ENCODE measurements around the gene ITGA11. TPM values are rescaled to one million over a fixed set of nuclear protein-coding genes. Genes with fewer than 3 reads are reported as not detected.

Gene ITGA11
- total RNA-seq, 1 donor from 2014 or later: 32.6 TPM

DNA sequence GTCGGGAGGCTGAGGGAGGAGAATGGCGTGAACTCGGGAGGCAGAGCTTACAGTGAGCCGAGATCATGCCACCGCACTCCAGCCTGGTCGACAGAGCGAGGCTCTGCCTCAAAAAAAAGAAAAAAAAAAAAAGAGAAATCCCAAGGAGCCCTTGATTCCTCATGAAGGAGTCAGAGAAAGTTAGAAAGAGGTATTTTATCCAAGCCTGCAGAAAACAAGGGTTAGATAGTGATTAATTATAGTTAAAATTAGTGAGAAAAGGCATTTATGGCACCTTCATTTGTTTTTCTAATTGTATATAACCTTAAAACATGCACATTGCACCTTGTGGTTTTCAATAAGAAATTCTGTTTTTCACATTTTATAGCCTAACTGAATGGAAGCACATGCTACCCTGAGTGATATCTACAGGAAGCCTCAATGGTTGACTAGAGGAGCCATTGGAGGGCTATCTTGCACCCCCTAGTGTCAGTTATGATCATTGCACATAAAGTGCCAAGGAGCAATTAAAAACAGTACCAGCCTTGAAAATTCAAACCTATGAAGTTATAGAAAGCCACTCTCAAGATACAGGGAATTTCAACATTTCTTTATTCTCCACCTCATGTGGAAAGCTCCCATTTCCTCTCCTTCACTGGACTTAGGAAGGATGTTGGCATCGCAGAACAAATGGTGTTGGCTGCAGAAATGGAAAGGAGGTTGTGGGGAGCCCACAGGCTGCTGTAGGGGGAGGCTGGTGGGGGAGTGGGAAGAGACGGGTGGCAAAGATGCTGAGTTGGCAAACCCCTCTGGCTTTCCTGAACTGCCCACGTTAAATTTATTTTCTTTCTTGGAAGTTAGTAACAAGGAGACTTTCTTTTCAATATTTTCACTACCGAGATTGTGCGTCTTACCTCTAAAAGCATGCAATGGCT, 48.5 kb downstream of the ITGA11 start:
- ATAC-seq (peak; percentile 69), DNase-seq (ENCODE audit: missing footprints) (no peak)
- intact Hi-C loops (cut with DNase I): loop anchor here (1.0 to 2.0 kb wide), 2 partner anchors 77 to 131 kb away; no protein-coding TSS in a partner anchor

DNA sequence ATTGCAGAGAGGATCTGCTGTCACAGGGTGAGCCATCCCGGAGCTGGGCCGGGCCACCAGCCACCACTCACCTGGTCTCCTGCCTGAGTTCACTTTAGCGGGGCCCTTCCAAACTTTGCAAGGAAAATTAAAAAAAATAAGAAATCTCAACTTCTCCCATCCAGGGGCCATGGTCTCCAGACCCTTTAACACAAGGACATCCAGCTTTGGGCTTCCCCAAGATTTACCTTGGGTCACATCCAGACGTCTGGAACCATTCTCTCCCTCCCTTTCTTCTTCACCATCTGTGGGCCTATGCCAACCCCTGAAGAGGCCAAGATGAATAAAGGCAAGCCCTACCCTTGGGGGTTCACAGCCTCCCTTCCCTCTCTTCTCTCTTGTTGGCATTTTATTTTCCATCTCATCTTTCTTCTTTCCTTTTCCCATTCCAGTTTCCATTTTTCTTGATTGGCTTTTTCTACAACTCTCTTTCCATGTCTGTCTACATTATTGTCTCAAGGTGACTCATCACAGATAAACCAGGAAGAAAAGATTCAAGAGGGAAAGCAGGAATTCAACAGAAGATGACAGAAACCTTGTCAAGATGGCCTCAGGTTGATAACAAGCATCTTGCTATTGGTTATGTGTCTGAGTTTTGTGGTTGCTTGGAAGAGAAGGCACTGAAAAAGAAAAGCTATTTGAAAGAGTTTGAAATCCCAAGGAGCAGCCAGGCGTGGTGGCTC, 49.5 kb downstream of the ITGA11 start:
- intact Hi-C loops (cut with DNase I): loop anchor here (1.0 to 2.0 kb wide), 2 partner anchors 76 to 130 kb away; no protein-coding TSS in a partner anchor
- ATAC-seq: no peak
- no peak for DNase-seq (ENCODE audit: missing footprints)

DNA sequence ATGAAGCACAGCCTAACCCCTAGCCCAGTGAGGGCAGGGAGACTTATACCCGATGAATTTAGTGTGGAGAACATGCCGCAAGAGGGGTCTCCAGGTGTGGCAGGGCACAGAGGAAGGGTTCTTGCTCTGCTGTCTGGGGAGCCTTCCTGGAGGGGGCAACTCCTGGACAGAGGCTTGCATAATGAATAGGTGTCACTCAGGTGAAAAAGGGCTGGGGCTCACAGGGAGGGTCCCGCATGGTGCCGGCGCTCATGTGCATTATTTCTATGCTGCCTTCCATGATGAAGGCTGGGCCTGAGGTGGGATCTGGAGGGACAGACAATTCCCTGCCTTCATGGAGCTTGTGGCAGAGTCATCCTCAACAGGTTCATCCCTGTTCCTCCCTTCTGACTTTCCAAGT, 51.5 kb downstream of the ITGA11 start:
- intact Hi-C loops (cut with DNase I): no loop called here
- DNase-seq (ENCODE audit: missing footprints) (no peak), ATAC-seq (no peak)

DNA sequence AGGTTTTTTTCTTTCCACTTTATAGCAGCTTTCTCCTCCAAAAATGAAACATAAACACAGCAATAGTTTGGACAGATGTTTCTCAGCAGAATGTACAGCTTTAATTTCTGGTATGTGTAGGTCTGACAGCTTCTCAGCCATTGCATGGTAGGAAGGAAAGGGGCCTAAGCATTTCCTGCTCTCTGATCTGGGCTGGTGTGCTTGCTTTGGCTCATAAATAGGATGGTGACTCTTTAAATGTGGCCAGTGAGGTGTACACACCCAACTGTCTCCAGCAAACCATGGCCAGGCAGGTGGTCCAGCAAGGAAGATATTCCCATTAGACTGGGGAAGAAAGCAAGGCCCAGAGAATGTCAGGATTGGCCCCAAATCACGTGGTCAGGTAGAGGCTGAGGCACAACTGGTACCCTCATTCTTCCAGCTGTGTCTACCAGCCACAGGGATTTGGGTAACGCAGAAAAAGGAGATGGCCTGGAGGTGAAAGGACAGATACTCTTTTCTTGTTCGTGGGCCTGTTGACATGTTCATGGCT, 52.1 kb downstream of the ITGA11 start:
- DNase-seq (ENCODE audit: missing footprints) (no peak), ATAC-seq (no peak)
- intact Hi-C loops (cut with DNase I): no loop called here

DNA sequence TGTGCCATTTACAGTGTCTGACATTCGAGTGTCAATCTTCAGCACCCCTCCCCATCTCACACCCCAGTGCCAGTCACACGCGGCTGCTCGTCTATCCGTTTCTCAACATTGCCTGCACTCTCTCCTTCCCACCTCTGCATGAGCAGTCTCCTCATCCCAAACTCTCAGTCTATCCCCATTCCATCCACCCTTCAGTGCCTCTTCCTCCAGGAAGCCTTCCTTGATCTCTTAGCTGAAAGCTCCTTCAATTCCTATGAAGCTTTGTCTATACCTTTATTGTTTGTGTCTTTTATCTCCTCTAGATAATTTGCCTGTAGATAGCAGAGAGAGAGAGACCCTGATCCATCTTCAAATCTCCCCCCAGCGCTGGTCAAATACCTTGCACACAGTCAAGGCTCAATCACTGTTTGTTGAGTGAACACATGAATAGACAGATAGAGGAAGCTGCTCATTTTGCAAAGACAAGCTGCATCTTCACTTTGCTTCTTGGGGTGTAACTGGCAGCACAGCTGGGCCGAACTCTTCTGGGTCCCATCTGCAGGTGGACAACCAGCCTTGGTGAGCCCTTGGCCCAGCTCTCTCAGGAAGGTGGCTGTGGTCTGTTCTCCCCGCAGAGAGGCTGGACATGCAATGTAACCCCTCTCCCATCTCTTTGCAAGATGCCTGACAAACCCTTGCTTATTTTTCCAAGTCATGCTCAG, 52.8 kb downstream of the ITGA11 start:
- intact Hi-C loops (cut with DNase I): no loop called here
- DNase-seq (ENCODE audit: missing footprints): no peak
- no peak for ATAC-seq

DNA sequence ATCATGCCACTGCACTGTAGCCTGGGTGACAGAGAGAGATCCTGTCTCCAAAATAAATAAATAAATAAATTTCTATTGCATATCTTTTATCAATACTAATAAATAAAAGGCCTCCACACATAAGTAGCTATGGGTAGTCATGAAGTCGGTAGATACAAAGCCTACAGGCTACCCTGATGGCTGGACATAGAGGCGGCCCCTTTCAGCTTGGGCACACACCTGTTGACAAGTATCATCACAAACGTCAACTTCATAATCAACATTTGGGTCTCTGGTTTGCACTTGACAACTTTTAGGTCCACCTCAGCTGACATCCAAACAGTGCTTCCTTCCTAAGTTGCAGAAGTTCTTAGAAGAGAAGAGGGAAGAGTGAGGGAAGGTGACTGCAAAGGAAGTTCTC, 53.4 kb downstream of the ITGA11 start:
- no peak for ATAC-seq
- DNase-seq (ENCODE audit: missing footprints): no peak
- intact Hi-C loops (cut with DNase I): no loop called here

DNA sequence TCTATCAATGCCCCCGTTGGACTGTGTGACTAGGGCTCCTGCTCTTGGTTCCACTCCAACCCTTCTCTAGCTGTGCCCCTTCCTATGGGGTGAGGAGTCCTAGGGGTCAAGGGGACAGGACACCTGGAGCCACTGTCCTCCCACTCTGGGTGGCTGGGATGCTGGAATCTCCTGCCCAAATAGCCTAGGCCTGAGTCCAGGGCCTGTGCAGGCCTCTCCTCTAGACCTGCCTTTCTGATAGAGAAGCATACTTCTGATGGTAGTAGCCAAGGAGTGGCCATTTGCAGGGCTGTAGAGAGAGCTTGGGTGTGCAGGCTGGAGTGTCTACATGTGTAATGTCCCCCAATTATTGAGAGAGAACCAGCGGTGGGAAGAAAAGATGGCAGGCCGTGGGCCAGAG, 54.2 kb downstream of the ITGA11 start:
- ATAC-seq (no peak), DNase-seq (ENCODE audit: missing footprints) (no peak)
- intact Hi-C loops (cut with DNase I): no loop called here

DNA sequence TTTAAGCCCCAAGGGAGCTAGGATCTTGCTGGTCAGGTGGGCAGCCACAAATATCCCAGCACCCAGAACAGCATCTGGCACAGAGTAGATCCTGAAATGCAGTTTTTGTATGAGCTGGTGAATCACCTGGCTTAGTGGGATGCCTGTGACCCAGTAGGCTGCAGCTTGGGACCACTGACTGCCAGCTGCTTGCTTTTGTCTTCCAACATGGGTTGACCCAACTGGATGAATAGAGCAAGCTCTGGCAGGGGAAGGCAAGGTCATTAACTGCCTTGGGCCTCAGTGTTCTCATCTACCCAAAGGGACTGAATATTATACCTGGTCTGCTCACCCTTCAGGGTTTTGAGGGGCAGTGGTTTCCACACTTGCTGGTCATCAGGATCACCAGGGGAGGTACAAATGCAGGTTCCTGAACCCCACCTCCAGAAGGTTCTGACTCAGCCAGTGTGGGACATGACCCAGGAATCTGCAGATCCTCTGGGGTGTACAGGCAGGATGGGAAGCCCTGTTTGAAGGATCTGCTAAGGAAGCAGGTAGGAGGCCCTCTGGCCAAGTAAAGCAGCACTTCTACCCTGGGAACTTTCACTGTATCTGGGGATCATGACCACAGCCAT, 55.4 kb downstream of the ITGA11 start:
- intact Hi-C loops (cut with DNase I): no loop called here
- no peak for ATAC-seq

DNA sequence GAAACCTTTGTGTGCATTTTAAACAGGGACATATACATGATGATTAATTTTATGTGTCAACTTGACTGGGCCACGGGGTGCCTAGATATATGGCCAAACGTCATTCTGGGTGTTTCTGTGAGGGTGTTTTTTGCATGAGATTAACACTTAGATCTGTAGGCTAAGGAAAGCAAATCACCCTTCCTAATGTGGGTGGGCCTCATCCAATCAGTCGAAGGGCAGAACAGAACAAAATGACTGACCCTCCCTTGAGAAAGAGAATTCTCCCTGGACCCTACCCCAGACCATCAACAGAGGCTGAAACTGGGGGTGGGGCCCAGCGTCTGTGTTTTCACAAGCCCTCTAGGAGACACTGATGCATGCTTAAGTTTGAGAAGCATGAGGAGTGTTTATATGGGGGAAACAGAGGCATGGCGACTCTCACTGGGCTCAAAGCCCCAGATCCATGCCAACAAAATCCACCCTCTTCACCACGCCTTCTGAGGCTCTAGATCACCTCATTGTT, 56.2 kb downstream of the ITGA11 start:
- DNase-seq (ENCODE audit: missing footprints) (no peak), ATAC-seq (no peak)
- intact Hi-C loops (cut with DNase I): no loop called here

More for the DNA sequence above, 55.4 kb downstream of the ITGA11 start:
- DNase-seq (ENCODE audit: missing footprints): no peak

DNA sequence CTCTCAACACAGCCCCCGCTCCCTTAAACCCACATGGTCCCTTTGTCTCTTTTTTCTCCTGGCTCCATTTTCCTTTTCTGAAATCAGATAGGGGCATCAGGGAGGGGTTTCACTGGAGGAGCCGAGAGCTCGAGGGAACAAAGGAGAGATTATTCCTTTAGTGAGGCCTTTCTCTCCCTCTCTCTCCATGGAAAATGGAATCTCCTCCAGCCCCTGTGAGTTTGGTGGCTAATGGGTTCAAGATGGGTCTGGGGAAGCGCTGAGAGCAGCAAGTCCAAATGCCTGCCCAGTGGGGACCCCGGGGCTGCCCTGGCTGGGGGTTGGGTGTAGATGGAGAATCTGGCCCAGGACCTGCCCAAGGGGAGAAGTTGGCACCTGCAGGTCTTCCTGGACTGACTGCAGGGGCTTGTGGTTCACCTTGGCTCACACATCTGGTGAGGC, 56.8 kb downstream of the ITGA11 start:
- intact Hi-C loops (cut with DNase I): no loop called here

DNA sequence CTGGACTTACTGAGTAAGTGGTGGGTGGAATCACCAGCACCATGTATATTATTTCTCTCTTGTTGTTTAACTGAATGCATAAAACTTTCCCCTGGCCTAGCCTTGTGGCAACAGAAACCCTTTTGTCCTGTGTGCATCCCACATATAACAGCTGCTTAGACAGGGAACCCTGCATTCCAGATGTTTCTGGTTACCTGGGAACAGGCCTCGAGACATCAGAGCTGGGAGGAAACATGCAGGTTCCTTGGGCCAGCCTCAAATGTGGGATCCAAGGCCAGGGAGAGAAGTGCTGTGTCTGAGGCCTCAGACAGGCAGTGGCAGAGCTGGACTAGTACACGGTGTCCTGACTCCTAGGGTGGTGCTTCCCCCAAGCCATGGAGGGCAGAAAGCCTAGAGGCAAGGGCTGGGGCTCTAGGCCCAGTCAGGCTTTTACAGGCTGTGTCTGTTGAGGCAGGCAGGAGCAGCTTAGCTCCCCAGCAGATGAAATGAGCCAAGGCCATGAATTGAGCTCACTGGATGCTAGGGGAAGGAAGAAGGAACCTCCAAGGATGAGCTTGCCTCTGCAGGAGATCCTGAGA, 57.7 kb downstream of the ITGA11 start:
- intact Hi-C loops (cut with DNase I): no loop called here
- DNase-seq (ENCODE audit: missing footprints) (no peak), ATAC-seq (no peak)

More for the DNA sequence above, 56.8 kb downstream of the ITGA11 start:
- ATAC-seq: no peak
- no peak for DNase-seq (ENCODE audit: missing footprints)

DNA sequence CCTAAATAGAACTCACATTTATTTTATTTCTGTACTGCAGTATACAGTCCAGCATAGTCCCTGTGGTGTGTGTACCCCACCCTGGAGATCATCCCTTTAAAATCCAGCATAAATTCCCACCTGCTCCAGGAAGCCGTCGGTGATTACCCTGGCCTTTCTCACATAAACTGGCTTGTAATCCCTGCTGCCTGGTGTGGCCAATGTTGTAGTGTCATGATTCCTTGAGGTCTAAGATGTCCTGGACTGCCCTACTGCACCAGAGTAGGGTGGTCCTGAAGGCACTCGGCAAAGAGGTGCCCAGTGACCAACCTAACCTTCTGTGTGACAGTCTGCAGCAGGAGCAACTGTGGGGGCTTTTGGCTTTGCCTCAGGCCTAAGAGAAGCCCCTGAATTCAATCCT, 58.9 kb downstream of the ITGA11 start:
- intact Hi-C loops (cut with DNase I): loop anchor here (2.0 kb wide), 1 partner anchor 66 kb away; no protein-coding TSS in a partner anchor
- no peak for DNase-seq (ENCODE audit: missing footprints)
- no peak for ATAC-seq

DNA sequence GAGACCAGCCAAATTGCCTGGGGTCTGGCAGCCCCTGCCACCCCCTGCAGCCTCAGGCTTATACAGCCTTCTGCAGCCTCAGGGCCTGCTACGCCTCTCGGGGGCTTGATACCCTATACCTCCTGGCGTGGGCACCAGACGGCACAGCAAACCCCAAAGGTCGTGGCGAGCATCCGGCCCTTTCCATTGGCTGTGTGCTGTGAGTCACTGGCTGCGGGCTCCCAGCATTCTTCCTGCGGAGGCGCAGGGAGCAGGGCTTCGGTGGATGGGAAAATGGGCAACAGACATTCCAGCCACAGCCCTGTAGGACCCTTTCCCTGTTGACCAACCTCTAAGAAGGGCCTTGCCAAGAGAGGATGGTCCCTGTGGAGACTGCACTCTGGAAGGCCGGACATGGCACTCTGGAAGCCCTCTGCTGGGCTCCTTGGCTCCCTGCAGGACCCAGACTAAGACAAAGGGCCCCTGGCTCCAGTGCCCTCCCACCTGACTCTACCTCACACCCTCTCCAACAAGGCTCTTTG, 59.6 kb downstream of the ITGA11 start:
- DNase-seq (ENCODE audit: missing footprints): no peak
- ATAC-seq: peak; percentile 47
- intact Hi-C loops (cut with DNase I): loop anchor here (2.0 kb wide), 1 partner anchor 66 kb away; no protein-coding TSS in a partner anchor

DNA sequence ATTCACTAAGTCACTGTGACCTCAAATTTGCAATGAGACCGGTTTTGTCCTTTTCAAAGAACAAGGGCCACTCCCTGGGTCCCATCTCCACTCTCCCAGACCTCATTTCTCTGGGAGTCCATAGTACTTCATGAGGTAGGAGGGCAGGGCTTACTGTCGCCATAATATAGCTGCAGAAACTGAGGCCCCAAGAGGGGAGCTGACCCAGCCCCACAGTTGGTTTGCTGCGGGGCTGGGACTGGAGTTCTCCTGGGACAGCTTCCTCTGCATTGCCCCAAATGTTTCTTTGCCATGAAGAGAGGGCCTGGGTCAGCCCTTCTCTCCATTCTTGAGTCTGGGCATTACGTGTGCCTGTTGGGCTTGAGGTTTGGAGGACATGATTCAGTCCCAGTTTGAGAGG, 60.1 kb downstream of the ITGA11 start:
- intact Hi-C loops (cut with DNase I): loop anchor here (2.0 kb wide), 1 partner anchor 65 kb away; no protein-coding TSS in a partner anchor
- DNase-seq (ENCODE audit: missing footprints) (no peak), ATAC-seq (no peak)

DNA sequence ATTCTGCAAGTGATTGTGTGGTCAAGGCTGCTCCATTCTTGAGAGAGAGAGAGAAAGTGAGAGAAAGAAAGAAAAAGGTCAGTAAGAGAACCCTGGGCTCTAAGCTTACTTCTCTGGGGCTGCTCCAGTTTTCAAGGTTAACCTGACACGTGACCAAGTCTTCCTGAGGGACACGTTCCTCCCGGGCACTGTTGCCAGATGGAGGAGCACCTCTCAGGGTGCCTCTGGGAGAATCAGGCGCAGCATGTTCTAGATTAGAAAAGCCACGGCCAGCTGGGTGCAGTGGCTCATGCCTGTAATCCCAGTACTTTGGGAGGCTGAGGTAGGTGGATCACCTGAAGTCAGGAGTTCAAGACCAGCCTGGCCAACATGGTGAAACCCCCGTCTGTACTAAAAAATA, 60.8 kb downstream of the ITGA11 start:
- peak; percentile 38 for ATAC-seq
- intact Hi-C loops (cut with DNase I): no loop called here
- DNase-seq (ENCODE audit: missing footprints): no peak

DNA sequence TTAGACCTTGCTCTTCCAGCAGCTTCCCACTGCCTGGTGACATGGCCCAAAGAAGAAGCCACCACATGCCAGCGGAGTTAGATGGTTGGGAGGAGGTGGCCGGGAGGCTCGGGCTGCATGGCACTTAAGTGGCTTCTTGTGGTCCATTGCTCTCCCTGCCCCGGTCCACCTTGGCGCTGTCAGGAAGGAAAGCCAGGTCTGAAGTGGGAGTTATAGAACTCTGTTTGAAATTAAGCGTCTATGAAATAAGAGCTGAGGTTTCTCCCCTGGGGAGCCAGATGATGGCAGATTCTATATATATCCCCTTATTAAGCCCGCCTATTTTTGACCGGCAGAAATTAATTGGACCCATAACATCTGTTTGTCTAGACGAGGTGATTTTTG, 61.2 kb downstream of the ITGA11 start:
- DNase-seq (ENCODE audit: missing footprints): no peak
- ATAC-seq: no peak
- intact Hi-C loops (cut with DNase I): no loop called here

DNA sequence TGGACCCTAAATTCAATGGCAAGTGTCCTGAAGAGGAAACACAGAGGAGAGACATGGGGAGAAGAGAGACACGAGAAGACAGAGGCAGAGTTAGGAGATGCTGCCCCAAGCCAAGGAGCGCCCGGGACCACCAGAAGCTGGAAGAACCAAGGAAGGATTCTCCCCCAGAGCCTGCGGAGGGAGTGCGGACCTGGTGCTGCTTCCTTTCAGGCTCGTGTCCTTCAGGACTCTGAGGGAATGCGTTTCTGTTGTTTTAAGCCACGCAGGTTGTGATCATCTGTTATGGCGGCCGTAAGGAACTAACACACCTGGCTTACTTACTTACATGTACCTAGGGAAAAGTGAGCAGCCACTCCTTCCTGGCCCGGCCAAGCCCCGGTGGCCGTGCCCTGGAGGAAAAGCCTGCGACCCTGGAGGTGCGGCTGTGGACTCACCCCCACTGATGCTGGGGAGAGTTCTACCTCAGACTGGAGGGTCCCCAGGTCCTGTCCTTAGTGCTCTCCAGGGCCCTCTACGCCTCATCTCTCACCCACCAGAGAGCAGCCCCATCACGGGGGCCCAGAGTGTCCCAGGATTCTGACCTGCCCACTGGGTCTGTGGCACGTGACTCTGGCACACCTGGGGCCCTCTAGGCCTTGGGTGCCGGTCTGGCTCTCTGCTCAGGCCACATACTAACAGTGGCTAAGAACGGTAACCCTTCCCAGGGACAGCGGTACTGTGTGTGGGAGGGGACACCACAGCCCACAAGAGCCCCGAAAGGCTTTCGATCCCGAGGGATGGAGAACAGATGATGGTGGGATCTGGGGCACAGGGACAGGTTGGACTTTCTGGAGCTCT, 61.8 kb downstream of the ITGA11 start:
- no peak for ATAC-seq

More for the DNA sequence above, 61.8 kb downstream of the ITGA11 start:
- DNase-seq (ENCODE audit: missing footprints): no peak
- intact Hi-C loops (cut with DNase I): no loop called here
